ENCODE measurements around the gene KDM8. TPM values are rescaled to one million over a fixed set of nuclear protein-coding genes. Genes with fewer than 3 reads are reported as not detected.

The KDM8 gene
- total RNA-seq, 4 donors from 2014 or later, result 2.5 to 7.1 (median 3.7) TPM

DNA sequence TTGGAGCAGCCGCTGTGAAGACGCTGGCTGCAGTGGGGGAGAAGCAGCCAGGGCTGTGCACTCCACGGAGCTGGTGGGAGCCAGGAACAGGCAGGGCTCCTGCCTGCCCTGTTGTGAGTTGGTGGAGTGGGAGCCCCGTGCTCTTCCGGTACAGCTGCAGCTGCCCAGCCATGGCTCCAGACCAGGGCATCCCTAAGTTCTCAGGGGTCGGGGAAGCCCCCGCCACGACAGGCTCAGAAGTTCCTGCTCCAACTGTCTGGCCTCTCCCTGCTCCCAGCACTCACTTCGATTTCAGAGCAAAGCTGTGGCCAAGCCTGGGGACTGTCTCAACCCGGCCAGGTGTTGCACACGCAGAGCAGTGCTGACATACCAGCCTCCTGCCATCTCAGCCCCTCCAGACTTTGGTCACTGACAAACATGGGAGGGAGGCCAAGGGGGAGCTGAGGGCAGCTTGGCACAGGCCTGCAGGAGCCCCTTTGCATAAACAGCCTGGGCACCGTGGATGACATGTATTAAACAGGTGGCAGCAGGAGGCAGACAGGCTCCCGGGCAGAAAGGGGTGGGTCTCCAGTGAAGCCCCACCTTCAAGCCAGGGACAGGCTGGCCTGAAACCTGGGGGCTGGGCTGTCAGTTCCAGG is 13.9 kb upstream of the KDM8 start:
- Histone ChIP-seq H3K27ac (replicated peaks in 1 of 4) (no peak overlapping the region), H3K9me3 (no peaks in the 10 kb centered on the region), H3K4me3 (no peak overlapping the region), H3K36me3 (no peaks in the 10 kb centered on the region), H3K4me1 (no peaks in the 10 kb centered on the region), H3K27me3 (peaks cover 0 to 23% (median 2%) of the 10 kb centered on the region in 4 donors)
- no peak for DNase-seq (ENCODE audit: extremely low spot score)
- TF ChIP-seq POLR2A (IDR thresholded peaks at IDR 0.05; ENCODE audit: low read depth), result no peak
- no peak for TF ChIP-seq POLR2AphosphoS5 (IDR thresholded peaks at IDR 0.05)
- TF ChIP-seq EP300 (IDR thresholded peaks at IDR 0.05), result no peak
- TF ChIP-seq, protein P1, sequence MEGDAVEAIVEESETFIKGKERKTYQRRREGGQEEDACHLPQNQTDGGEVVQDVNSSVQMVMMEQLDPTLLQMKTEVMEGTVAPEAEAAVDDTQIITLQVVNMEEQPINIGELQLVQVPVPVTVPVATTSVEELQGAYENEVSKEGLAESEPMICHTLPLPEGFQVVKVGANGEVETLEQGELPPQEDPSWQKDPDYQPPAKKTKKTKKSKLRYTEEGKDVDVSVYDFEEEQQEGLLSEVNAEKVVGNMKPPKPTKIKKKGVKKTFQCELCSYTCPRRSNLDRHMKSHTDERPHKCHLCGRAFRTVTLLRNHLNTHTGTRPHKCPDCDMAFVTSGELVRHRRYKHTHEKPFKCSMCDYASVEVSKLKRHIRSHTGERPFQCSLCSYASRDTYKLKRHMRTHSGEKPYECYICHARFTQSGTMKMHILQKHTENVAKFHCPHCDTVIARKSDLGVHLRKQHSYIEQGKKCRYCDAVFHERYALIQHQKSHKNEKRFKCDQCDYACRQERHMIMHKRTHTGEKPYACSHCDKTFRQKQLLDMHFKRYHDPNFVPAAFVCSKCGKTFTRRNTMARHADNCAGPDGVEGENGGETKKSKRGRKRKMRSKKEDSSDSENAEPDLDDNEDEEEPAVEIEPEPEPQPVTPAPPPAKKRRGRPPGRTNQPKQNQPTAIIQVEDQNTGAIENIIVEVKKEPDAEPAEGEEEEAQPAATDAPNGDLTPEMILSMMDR (IDR thresholded peaks at IDR 0.05), result no peak
- intact Hi-C loops (cut with DNase I), result no loop called here
- WGBS, result 54% methylated on average over 4 of the region's 13 CpGs

DNA sequence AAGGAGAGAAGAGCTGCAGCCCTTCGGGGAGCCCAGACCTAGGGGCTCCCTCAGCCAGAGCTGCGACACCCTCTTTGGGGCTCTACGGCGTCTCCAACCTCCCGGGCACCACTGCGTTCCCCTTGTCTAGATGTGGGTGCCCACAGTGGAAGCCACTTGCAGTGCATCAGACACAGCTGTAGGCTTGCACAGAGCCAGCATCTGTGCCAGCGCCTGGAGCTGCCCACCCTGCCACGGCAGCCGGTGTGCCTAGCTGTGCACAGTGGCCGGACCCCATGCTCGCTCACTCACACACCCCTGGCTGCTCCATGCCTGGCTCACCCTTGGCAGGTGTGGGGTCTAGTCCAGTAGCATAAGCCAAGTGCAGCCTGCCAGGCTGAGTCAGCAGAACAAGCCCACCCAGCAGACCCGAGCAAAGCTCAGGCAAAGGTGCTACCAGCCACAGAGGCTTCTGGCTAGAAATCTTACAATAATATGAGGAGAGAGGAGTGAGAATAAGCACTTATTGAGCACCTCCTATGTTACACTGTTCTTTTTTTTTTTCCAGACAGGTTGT is 12.9 kb upstream of the KDM8 start:
- whole genome bisulfite sequencing, result 79% methylated on average over 6 of the region's 12 CpGs
- DNase-seq (ENCODE audit: extremely low spot score), result no peak

DNA sequence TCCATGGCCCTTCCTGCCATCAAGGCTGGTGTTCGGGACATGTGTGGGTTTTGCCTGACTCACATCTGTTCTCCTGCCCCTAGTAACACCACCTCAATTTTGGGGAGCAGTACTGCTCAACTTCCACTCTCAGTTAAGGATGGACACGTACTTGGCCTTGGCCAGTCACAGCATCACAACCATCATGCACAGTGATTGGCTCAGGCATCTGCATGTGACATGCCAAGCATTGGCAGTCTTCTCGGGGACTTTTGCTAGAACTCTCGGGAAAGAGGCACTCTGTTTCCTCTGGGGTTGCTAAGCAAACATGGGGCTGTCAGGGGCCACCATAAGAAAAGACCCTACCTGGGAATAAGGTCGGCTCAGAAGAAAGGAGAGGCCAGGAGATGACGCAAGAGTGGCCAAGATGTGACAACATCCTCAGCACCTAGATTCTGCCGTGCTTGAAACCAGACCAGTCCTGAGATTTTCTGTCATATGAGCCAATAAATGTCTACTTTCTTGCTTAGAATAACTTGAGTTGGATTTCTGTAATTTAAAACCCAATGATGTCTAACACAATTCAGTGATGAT is 11.9 kb upstream of the KDM8 start:
- no peak overlapping the region for H3K4me3 ChIP-seq
- intact Hi-C loops (cut with DNase I), result no loop called here
- WGBS, result 66% methylated on average over 7 of the region's 7 CpGs

More for the DNA sequence above, 12.9 kb upstream of the KDM8 start:
- no peaks in the 10 kb centered on the region for H3K9me3 ChIP-seq
- H3K4me3 ChIP-seq, result no peak overlapping the region
- intact Hi-C loops (cut with DNase I), result no loop called here
- TF ChIP-seq POLR2AphosphoS5 (IDR thresholded peaks at IDR 0.05) (no peak), POLR2A (IDR thresholded peaks at IDR 0.05; ENCODE audit: low read depth) (no peak), EP300 (IDR thresholded peaks at IDR 0.05) (no peak)
- TF ChIP-seq, protein P1 (IDR thresholded peaks at IDR 0.05), result no peak
- no peaks in the 10 kb centered on the region for H3K36me3 ChIP-seq
- H3K4me1 ChIP-seq, result no peaks in the 10 kb centered on the region
- H3K27ac ChIP-seq (replicated peaks in 1 of 4), result no peak overlapping the region
- peaks cover 0 to 25% (median 2%) of the 10 kb centered on the region in 4 donors for H3K27me3 ChIP-seq

DNA sequence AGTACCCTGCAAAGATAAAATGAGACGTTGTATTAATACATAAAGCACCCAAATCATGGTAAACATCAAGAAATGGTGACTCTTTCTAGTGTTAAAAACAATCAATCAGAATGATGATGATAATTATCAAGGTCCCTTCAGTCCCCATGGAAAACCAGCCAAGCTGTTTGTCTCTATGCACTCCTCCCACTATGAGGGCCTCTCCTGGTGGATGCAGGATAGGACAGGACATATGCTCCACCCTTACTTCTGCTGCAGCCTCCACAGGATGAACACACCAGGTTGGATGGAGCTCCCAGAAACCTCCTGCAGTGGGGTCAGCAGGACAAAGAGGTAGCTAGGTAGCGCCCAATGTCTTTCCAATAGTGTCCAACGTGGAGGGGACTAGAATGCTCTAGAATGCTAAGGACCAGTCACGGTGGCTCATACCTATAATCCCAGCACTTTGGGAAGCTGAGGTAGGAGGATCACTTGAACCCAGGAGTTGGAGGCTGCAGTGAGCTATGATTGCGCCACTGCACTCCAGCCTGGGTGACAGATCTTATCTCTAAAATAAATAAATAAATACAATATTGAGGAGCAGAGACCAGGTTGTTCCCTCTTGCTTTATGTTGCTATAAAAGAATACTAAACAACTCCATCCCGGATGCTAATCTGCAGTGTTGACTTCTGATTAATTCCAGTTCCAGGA is 9.9 kb upstream of the KDM8 start:
- DNase-seq (ENCODE audit: extremely low spot score), result no peak

More for the DNA sequence above, 11.9 kb upstream of the KDM8 start:
- Histone ChIP-seq H3K27me3 (peaks cover 0 to 35% (median 2%) of the 10 kb centered on the region in 4 donors), H3K4me1 (no peaks in the 10 kb centered on the region), H3K36me3 (no peaks in the 10 kb centered on the region), H3K9me3 (no peaks in the 10 kb centered on the region), H3K27ac (replicated peaks in 1 of 4) (no peak overlapping the region)
- TF ChIP-seq, protein P1 (IDR thresholded peaks at IDR 0.05), result no peak
- no peak for TF ChIP-seq EP300 (IDR thresholded peaks at IDR 0.05)
- TF ChIP-seq POLR2AphosphoS5 (IDR thresholded peaks at IDR 0.05), result no peak
- DNase-seq (ENCODE audit: extremely low spot score), result no peak

More for the DNA sequence above, 9.9 kb upstream of the KDM8 start:
- Histone ChIP-seq H3K9me3 (no peaks in the 10 kb centered on the region), H3K27ac (replicated peaks in 1 of 4) (no peak overlapping the region), H3K27me3 (peaks cover 0 to 50% (median 2%) of the 10 kb centered on the region in 4 donors), H3K36me3 (no peaks in the 10 kb centered on the region), H3K4me1 (no peaks in the 10 kb centered on the region), H3K4me3 (no peak overlapping the region)
- 82% methylated on average over 6 of the region's 6 CpGs for WGBS
- TF ChIP-seq EP300 (IDR thresholded peaks at IDR 0.05), result no peak
- TF ChIP-seq, protein P1 (IDR thresholded peaks at IDR 0.05), result no peak
- TF ChIP-seq POLR2AphosphoS5 (IDR thresholded peaks at IDR 0.05), result no peak
- TF ChIP-seq POLR2A (IDR thresholded peaks at IDR 0.05; ENCODE audit: low read depth), result no peak
- intact Hi-C loops (cut with DNase I), result no loop called here
